ENCODE results near the gene PARVA.

Gene PARVA

GRCh38 chr11:12556788-12557384, 179.5 kb downstream of the PARVA start:
- DNase-seq (ENCODE audit: low read depth): peak; percentile 93

GRCh38 chr11:12559011-12559410, 181.6 kb downstream of the PARVA start:
- DNase-seq (ENCODE audit: low read depth): no peak

DNA sequence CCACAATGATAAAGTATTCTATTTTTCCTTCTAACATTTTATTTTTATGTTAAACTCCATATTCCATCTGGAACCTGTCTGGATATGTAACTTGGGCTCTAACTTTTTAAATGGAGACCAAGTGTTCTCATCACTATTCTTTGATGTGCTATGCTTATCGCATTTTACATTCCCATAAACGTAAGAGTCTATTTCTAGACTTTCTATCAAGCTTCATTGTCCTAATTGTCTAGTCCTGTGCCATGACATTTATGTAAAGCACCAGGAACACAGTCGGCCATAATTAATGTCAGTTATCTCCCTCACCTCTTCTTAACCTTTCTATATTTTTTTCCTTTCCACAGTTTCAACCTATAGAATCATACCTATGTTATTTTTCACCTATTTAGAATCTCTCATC, 183.0 kb downstream of the PARVA start:
- DNase-seq (ENCODE audit: low read depth): no peak

DNA sequence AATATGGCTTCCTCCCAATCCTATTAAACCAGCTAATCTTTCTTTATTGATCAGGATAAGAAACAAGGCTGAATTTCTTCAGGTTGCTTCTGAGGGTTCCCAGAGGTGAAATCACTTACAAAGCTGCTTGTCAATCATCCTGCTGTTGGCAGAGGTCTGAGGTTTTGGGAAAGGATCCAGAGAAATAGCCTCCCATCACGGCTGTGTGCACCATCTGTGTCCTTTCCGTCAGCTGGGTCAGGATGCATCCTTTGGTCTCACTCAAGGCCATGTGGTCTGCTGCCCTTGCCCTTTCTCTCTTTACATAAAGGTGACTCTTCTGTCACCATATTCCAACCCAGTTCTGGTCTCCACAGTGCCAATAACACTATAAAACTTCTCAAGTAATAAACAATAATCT, 183.5 kb downstream of the PARVA start:
- no peak for DNase-seq (ENCODE audit: low read depth)

DNA sequence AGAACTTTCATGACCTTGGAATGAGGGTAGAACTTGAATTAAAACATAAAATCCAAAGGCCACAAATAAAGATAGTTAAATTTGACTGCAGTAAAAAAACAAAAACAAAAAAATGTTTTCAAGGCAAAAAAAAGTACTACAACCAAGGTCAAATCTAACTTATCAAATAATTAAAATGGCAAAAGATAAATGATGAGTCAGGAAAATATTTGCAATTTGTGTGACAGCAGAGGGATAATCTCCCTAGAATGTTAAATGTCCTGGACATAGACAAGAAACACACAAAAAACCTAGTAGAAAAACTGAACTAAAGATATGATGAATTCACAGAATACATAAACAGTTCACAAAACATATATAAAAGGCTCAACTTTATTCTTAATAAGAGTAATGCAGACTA, 186.6 kb downstream of the PARVA start:
- DNase-seq (ENCODE audit: low read depth): no peak

- DNase-seq (ENCODE audit: low read depth): no peak
Observed at GRCh38 chr11:12565406-12565805, 188.0 kb downstream of the PARVA start.

GRCh38 chr11:12567746-12568460, 190.5 kb downstream of the PARVA start:
- DNase-seq (ENCODE audit: low read depth): no peak

GRCh38 chr11:12569499-12570425, 192.4 kb downstream of the PARVA start:
- DNase-seq (ENCODE audit: low read depth): peak; percentile 72

DNA sequence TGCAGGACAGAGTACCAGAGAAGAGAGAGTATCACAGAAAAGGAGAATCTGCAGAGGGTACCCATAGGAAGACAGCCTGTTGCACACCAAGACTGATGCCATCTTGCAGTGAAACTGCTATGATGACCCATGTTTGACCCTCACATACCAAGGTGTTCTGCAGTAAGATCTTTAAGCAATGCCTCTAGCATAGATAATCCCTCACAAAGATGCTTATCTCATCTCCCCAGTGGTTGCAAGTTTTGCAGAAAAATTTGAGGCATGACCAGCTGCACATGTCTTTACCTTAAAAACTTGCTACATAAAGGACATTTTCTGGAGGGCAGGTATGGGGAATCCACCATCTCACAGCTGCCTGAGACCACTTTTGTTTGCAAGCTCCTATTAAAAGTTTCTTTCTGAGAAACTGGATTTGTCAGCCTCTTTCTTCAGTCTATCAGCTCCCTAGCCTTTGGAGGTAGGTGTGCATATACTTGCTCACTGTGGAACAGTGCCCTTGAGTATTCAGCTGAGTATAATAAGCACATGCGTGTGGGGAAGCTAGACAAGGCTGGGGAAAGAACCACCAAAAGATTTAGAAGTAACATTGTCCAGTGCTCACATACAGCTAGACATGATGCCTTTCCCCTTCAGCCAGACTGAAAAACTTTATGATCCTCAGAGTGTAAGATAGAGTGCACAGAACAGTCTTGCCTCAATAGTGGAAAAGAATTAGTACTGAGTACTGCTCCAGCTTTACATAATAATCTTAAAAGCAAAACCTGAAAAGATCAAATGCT, 196.5 kb downstream of the PARVA start:
- DNase-seq (ENCODE audit: low read depth): no peak

GRCh38 chr11:12577725-12578644, 200.6 kb downstream of the PARVA start:
- DNase-seq (ENCODE audit: low read depth): no peak

DNA sequence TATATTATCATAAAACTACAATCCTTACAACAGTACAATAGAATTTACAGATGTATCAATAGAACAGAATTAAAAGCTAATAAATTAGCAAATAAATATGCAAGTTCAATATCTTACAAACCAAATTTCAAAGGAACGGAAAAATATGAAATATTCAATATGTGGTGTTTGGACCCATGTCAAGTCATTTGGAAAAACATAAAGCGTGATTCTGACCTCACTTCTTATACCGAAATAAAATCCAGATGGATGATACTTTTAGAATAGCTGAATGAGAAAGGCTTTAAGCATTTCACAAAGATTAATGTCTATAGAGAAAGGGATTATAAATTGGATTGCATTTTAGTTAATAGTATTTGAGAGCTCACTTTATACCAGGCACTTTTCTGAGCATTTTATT, 204.0 kb downstream of the PARVA start:
- DNase-seq (ENCODE audit: low read depth): no peak

- DNase-seq (ENCODE audit: low read depth): no peak
Observed at GRCh38 chr11:12581923-12582322, 204.6 kb downstream of the PARVA start.
